RPMI7951 (cell line): ENCODE measurements around the gene NUBPL. TPM values are rescaled to one million over a fixed set of nuclear protein-coding genes. Genes with fewer than 3 reads are reported as not detected.

Experiments used
- total RNA-seq: library from RNA; depleted of rRNA; stranded (reverse); fragments of >200 nt; shearing (Covaris generic); gene quantifications from 2 replicates; pipeline ENCODE4 v1.2.3, GENCODE V29; 2014; rRNA removed

The NUBPL gene
- total RNA-seq, 1 experiment from 2014 or later = 14.1 TPM

Other genes with a start within 250 kb of the NUBPL start
- 19.5 and 19.6 TPM in 2 replicates for gene HEATR5A, start 140.9 kb upstream of the NUBPL start, total RNA-seq
- 17.7 and 25.2 TPM in 2 replicates for gene DTD2, start 103.9 kb upstream of the NUBPL start, total RNA-seq
- gene GPR33, start 73.4 kb upstream of the NUBPL start, total RNA-seq = not detected in 2 replicates